ENCODE measurements around the gene SENP8. TPM values are rescaled to one million over a fixed set of nuclear protein-coding genes. Genes with fewer than 3 reads are reported as not detected.

Gene SENP8
- total RNA-seq, 1 donor from 2014 or later = 6.1 TPM

DNA sequence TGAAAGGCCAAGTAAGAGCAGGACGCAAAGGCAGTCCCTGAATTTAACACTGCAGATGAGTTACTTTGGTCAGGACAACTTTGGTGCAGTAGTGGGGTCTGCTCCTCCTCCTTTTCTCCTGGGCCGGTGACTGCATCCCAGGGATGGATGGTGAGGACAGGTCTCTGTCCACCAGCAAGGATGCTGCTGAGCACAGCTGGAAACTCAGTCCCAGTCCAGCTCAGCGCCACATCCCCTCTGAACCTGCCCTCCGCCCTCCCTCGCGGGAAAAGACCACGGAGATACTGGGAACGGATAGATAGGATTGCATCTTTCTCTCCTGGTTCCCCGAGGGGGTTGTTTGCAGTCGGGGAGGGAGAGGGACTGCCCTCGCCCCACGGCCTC is 65.6 kb downstream of the SENP8 start:
- Mint-ChIP-seq H3K4me3 (peak overlapping the region; percentile 77), H3K27me3 (peaks cover 12% of the 10 kb centered on the region), H3K9me3 (no peaks in the 10 kb centered on the region), H3K36me3 (no peaks in the 10 kb centered on the region), H3K4me1 (ENCODE audit: unreplicated experiment) (peaks cover 14% of the 10 kb centered on the region), H3K27ac (peak overlapping the region; percentile 80)
- TF ChIP-seq, protein P1, sequence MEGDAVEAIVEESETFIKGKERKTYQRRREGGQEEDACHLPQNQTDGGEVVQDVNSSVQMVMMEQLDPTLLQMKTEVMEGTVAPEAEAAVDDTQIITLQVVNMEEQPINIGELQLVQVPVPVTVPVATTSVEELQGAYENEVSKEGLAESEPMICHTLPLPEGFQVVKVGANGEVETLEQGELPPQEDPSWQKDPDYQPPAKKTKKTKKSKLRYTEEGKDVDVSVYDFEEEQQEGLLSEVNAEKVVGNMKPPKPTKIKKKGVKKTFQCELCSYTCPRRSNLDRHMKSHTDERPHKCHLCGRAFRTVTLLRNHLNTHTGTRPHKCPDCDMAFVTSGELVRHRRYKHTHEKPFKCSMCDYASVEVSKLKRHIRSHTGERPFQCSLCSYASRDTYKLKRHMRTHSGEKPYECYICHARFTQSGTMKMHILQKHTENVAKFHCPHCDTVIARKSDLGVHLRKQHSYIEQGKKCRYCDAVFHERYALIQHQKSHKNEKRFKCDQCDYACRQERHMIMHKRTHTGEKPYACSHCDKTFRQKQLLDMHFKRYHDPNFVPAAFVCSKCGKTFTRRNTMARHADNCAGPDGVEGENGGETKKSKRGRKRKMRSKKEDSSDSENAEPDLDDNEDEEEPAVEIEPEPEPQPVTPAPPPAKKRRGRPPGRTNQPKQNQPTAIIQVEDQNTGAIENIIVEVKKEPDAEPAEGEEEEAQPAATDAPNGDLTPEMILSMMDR (conservative IDR thresholded peaks at IDR 0.05) = no peak
- DNase-seq (ENCODE audit: extremely low spot score, unreplicated experiment) = no peak

DNA sequence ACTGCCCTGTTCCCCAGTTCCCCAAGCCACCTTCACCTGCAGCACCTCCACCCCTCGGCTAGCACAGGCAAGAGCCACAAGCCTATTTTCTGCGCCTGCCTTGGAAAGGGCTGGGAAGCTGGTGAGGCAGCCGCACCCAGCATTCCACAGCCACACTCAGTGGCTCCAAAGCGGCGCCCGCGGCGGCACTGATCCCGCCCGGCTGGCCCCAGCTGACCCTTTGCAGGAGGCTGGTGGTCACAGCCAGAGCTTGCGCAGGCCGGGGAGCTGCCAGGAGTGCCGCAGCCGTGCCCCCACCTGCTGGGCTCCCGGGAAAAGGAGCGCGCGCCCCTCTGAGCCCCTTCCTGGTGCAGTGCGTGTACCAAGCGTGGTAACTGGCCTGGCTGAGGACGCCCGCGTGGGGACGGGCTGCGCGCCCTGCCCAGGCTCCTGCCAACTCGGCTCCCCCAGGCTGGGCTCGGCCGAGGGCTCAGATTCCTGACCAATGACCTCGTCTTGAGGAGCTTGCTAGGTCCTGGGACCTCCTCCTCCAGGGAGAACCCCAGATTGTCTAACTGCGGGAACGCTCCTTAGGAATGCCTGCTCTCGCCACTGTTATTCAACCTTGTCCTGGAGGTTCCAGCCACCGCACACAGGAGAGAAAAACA is 66.1 kb downstream of the SENP8 start:
- peaks cover 12% of the 10 kb centered on the region for H3K27me3 Mint-ChIP-seq
- H3K9me3 Mint-ChIP-seq = no peaks in the 10 kb centered on the region
- no peak for DNase-seq (ENCODE audit: extremely low spot score, unreplicated experiment)
- no peaks in the 10 kb centered on the region for H3K36me3 Mint-ChIP-seq
- TF ChIP-seq, protein P1 (conservative IDR thresholded peaks at IDR 0.05) = no peak
- peaks cover 14% of the 10 kb centered on the region for H3K4me1 Mint-ChIP-seq (ENCODE audit: unreplicated experiment)
- H3K27ac Mint-ChIP-seq = peak overlapping the region; percentile 80
- H3K4me3 Mint-ChIP-seq = peak overlapping the region; percentile 77

DNA sequence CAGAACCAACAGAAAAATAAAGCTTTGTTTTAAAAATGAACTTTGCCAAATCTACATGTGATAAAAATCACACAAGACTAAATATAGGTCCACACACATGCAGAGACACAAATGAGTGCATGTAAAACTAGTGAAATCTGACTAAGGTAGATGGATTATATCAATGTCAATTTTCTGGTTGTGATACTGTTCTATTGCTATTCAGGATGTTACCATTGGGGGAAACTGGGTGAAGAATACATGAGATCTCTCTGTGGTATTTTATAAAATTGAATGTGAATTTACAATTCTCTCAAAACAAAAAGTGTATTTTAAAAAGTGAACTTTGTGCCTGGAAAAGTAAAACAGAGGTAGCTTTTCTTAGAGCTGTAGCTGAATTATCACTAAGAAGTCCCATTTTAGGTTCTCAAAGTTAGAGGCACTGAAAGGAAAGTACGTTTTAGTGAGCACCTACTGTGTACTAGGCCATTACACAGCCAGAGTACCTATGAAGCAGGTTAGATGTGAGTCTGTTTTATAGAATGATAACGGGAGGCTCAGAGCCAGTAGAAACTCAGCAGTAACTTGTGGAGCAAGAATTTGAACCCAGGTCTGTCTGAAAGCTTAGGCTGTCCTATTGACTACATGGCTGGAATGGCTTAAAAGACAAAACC is 71.2 kb downstream of the SENP8 start:
- Mint-ChIP-seq H3K4me1 (ENCODE audit: unreplicated experiment) (peaks cover 14% of the 10 kb centered on the region), H3K36me3 (no peaks in the 10 kb centered on the region), H3K9me3 (no peaks in the 10 kb centered on the region), H3K27ac (no peak overlapping the region), H3K4me3 (no peak overlapping the region), H3K27me3 (peaks cover 14% of the 10 kb centered on the region)
- TF ChIP-seq, protein P1 (conservative IDR thresholded peaks at IDR 0.05) = no peak
- DNase-seq (ENCODE audit: extremely low spot score, unreplicated experiment) = no peak

DNA sequence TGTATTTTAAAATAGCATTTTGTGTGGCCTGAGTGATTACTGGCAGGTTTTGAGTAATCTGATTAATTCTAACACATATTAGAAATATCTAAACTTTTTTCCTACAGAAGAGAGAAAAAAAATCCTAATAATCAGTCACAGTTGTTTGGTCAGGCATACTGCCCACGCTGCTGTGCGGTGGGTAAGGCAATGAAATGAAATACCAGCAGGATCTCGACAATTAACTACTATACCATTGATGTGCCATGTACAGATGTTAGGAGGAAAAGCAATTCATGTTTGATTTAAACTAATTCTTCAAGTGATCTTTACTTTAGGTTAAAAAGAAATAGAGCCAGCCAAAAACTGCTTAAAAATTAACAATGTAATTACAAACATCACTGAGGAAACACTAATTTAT is 74.2 kb downstream of the SENP8 start:
- no peak for DNase-seq (ENCODE audit: extremely low spot score, unreplicated experiment)
- Mint-ChIP-seq H3K36me3 (no peaks in the 10 kb centered on the region), H3K27ac (no peak overlapping the region), H3K4me3 (no peak overlapping the region), H3K4me1 (ENCODE audit: unreplicated experiment) (peaks cover 10% of the 10 kb centered on the region), H3K9me3 (no peaks in the 10 kb centered on the region), H3K27me3 (peaks cover 35% of the 10 kb centered on the region)
- TF ChIP-seq, protein P1 (conservative IDR thresholded peaks at IDR 0.05) = no peak

Other genes with a start within 250 kb of the SENP8 start
- 42.4 and 43.4 TPM in 2 replicates for gene MYO9A, start 253 bp upstream of the SENP8 start, total RNA-seq (ENCODE audit: low replicate concordance)
- gene GRAMD2A, start 79.4 kb downstream of the SENP8 start, total RNA-seq (ENCODE audit: low replicate concordance) = 6.0 and 15.5 TPM in 2 replicates
- 597 and 663 TPM in 2 replicates for gene PKM, start 112.8 kb downstream of the SENP8 start, total RNA-seq (ENCODE audit: low replicate concordance)
- gene PARP6, start 154.2 kb downstream of the SENP8 start, total RNA-seq (ENCODE audit: low replicate concordance) = 74.6 and 97.5 TPM in 2 replicates
- gene CELF6, start 201.8 kb downstream of the SENP8 start, total RNA-seq (ENCODE audit: low replicate concordance) = 0.45 and 1.9 TPM in 2 replicates